ENCODE measurements around the gene ATG16L1. TPM values are rescaled to one million over a fixed set of nuclear protein-coding genes. Genes with fewer than 3 reads are reported as not detected.

The ATG16L1 gene
- polyA plus RNA-seq, 1 donor from 2014 or later, result 67.6 TPM

- Histone ChIP-seq H3K79me2 (replicated peaks; ENCODE audit: insufficient read depth, low read length) (no peaks in the 10 kb centered on the region), H2AFZ (ENCODE audit: low read depth, low read length) (no peak overlapping the region), H3K9ac (ENCODE audit: low read length) (no peak overlapping the region), H4K20me1 (ENCODE audit: insufficient read depth) (no peaks in the 10 kb centered on the region), H3K9me3 (ENCODE audit: low read length) (no peaks in the 10 kb centered on the region), H3K4me3 (ENCODE audit: low read length) (no peak overlapping the region), H3K27me3 (ENCODE audit: insufficient read depth, low read depth, low read length) (no peaks in the 10 kb centered on the region), H3K27ac (ENCODE audit: low read length) (peak overlapping the region; percentile 19), H3K4me2 (ENCODE audit: low read length) (no peak overlapping the region), H3F3A (ENCODE audit: insufficient read depth, low read length, poor library complexity, severe bottlenecking) (no peaks in the 10 kb centered on the region), H3K9me2 (ENCODE audit: insufficient read depth, low read length) (no peaks in the 10 kb centered on the region), H3K36me3 (ENCODE audit: insufficient read depth, low read length) (no peaks in the 10 kb centered on the region)
- TF ChIP-seq SMC3 (conservative IDR thresholded peaks at IDR 0.05; ENCODE audit: poor library complexity), result no peak
- no peak for TF ChIP-seq REST (IDR thresholded peaks at IDR 0.05; ENCODE audit: borderline replicate concordance)
- TF ChIP-seq MXI1 (conservative IDR thresholded peaks at IDR 0.05; ENCODE audit: poor library complexity, severe bottlenecking), result no peak
- TF ChIP-seq RAD21 (conservative IDR thresholded peaks at IDR 0.05), result no peak
- TF ChIP-seq EP300 (conservative IDR thresholded peaks at IDR 0.05; ENCODE audit: poor library complexity, severe bottlenecking), result no peak
- TF ChIP-seq EZH2 (IDR thresholded peaks at IDR 0.05; ENCODE audit: borderline replicate concordance, insufficient read depth, low read length, poor library complexity, severe bottlenecking), result no peak
Measured at GRCh38 chr2:233209533-233210171, 41.8 kb upstream of the ATG16L1 start.

GRCh38 chr2:233210281-233210680, 41.2 kb upstream of the ATG16L1 start:
- H3K9ac ChIP-seq (ENCODE audit: low read length), result no peak overlapping the region
- H2AFZ ChIP-seq (ENCODE audit: low read depth, low read length), result no peak overlapping the region
- no peak overlapping the region for H3K4me3 ChIP-seq (ENCODE audit: low read length)
- no peaks in the 10 kb centered on the region for H3K36me3 ChIP-seq (ENCODE audit: insufficient read depth, low read length)
- H3K9me3 ChIP-seq (ENCODE audit: low read length), result no peaks in the 10 kb centered on the region
- H3K27me3 ChIP-seq (ENCODE audit: insufficient read depth, low read depth, low read length), result no peaks in the 10 kb centered on the region
- no peaks in the 10 kb centered on the region for H4K20me1 ChIP-seq (ENCODE audit: insufficient read depth)
- no peak overlapping the region for H3K4me2 ChIP-seq (ENCODE audit: low read length)
- H3F3A ChIP-seq (ENCODE audit: insufficient read depth, low read length, poor library complexity, severe bottlenecking), result no peaks in the 10 kb centered on the region
- H3K79me2 ChIP-seq (replicated peaks; ENCODE audit: insufficient read depth, low read length), result no peaks in the 10 kb centered on the region
- H3K9me2 ChIP-seq (ENCODE audit: insufficient read depth, low read length), result no peaks in the 10 kb centered on the region
- no peak overlapping the region for H3K27ac ChIP-seq (ENCODE audit: low read length)
- TF ChIP-seq EZH2 (IDR thresholded peaks at IDR 0.05; ENCODE audit: borderline replicate concordance, insufficient read depth, low read length, poor library complexity, severe bottlenecking), result no peak
- TF ChIP-seq TAF1 (IDR thresholded peaks at IDR 0.05; ENCODE audit: low read depth), result no peak
- no peak for TF ChIP-seq SMC3 (conservative IDR thresholded peaks at IDR 0.05; ENCODE audit: poor library complexity)
- TF ChIP-seq EP300 (conservative IDR thresholded peaks at IDR 0.05; ENCODE audit: poor library complexity, severe bottlenecking), result no peak
- TF ChIP-seq RAD21 (conservative IDR thresholded peaks at IDR 0.05), result no peak
- TF ChIP-seq POLR2AphosphoS5 (IDR thresholded peaks at IDR 0.05), result no peak
- no peak for TF ChIP-seq MXI1 (conservative IDR thresholded peaks at IDR 0.05; ENCODE audit: poor library complexity, severe bottlenecking)
- TF ChIP-seq REST (IDR thresholded peaks at IDR 0.05; ENCODE audit: borderline replicate concordance), result no peak
- no peak for TF ChIP-seq CTCF (IDR thresholded peaks at IDR 0.05; ENCODE audit: poor library complexity, severe bottlenecking)
